GM19467 (cell line): Measurements from ENCODE around the gene HLA-A.
A peak's percentile ranks its signal among the peaks of the same experiment; 100 is the strongest.
"Not testable (repeated sequence)": the region's sequence is repeated elsewhere in the genome, so short reads cannot be mapped to it uniquely, and the experiment has no call there.

Source experiments
- ATAC-seq: cut with Tn5 transposase; IDR thresholded peaks from one replicate; pipeline ENCODE4 v1.9.1; 2021; ENCODE audit warnings: mild to moderate bottlenecking, moderate library complexity; ENCODE audit not compliant: unreplicated experiment

HLA-A gene

GRCh38 chr6:29958921-29959320 is 16.6 kb downstream of the HLA-A start:
- no peak for ATAC-seq

- ATAC-seq: no peak
Observed at GRCh38 chr6:29959467-29959866, 17.1 kb downstream of the HLA-A start.

GRCh38 chr6:29961966-29962365 is 19.6 kb downstream of the HLA-A start:
- ATAC-seq: no peak

- not testable (repeated sequence) for ATAC-seq
Observed at GRCh38 chr6:29963697-29964096, 21.4 kb downstream of the HLA-A start.

GRCh38 chr6:29964518-29964886 is 22.2 kb downstream of the HLA-A start:
- ATAC-seq: no peak

GRCh38 chr6:29964887-29965562 is 22.7 kb downstream of the HLA-A start:
- peak; percentile 88 for ATAC-seq

- ATAC-seq: no peak
Observed at GRCh38 chr6:29965563-29965872, 23.2 kb downstream of the HLA-A start.

- no peak for ATAC-seq
Observed at GRCh38 chr6:29965873-29966601, 23.7 kb downstream of the HLA-A start.

GRCh38 chr6:29967379-29968010 is 25.2 kb downstream of the HLA-A start:
- ATAC-seq: no peak

- no peak for ATAC-seq
Observed at GRCh38 chr6:29968130-29968529, 25.8 kb downstream of the HLA-A start.

GRCh38 chr6:29968905-29969304 is 26.6 kb downstream of the HLA-A start:
- ATAC-seq: no peak

- no peak for ATAC-seq
Observed at GRCh38 chr6:29970711-29971110, 28.4 kb downstream of the HLA-A start.

- ATAC-seq: no peak
Observed at GRCh38 chr6:29974901-29975560, 32.7 kb downstream of the HLA-A start.

- ATAC-seq: no peak
Observed at GRCh38 chr6:29975561-29975907, 33.2 kb downstream of the HLA-A start.

- no peak for ATAC-seq
Observed at GRCh38 chr6:29976253-29976587, 33.9 kb downstream of the HLA-A start.

- ATAC-seq: no peak
Observed at GRCh38 chr6:29976588-29977424, 34.5 kb downstream of the HLA-A start.

- ATAC-seq: no peak
Observed at GRCh38 chr6:29977425-29977727, 35.0 kb downstream of the HLA-A start.

- ATAC-seq: not testable (repeated sequence)
Observed at GRCh38 chr6:29980013-29980412, 37.7 kb downstream of the HLA-A start.

GRCh38 chr6:29980511-29980910 is 38.2 kb downstream of the HLA-A start:
- ATAC-seq: no peak

GRCh38 chr6:29981211-29981812 is 39.0 kb downstream of the HLA-A start:
- no peak for ATAC-seq

- ATAC-seq: no peak
Observed at GRCh38 chr6:29982097-29982496, 39.8 kb downstream of the HLA-A start.
